Measurements from ENCODE around the gene FOXK1.

DNA sequence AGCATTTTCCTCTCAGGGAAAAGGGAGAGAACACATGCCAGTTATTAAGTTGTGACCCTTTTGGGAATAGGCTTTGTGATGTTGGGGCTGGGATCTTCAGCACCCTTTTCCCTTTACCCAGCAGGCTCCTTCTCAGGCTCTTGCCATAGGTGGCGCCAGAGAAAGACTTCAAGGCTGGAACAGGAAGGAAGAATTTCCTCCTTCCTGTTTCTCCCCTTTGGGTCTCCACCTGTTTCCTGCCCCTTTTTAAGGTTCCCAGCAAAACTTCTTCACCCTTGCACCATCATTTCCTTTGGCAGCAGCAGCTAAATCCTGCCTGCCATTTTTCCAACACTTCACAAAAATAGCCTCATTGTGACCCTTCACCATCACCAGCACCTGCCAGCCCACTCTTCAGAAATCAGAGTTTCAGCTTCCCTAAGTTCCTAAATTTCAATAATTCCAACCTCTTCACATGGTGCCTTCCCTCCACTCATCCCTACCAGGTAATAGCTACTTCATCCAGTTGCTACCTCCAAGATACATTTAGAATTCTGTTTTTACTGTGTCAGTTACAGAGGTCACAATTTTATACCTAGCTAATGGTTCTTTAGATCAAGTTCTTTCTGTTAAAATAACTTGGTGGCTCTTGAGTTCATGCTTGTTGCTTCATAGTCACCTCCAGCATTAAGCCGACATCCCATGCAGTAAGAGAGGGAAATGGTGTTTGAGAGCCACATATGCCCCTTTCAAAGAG is 22.4 kb upstream of the FOXK1 start:
- TF ChIP-seq, protein P1, sequence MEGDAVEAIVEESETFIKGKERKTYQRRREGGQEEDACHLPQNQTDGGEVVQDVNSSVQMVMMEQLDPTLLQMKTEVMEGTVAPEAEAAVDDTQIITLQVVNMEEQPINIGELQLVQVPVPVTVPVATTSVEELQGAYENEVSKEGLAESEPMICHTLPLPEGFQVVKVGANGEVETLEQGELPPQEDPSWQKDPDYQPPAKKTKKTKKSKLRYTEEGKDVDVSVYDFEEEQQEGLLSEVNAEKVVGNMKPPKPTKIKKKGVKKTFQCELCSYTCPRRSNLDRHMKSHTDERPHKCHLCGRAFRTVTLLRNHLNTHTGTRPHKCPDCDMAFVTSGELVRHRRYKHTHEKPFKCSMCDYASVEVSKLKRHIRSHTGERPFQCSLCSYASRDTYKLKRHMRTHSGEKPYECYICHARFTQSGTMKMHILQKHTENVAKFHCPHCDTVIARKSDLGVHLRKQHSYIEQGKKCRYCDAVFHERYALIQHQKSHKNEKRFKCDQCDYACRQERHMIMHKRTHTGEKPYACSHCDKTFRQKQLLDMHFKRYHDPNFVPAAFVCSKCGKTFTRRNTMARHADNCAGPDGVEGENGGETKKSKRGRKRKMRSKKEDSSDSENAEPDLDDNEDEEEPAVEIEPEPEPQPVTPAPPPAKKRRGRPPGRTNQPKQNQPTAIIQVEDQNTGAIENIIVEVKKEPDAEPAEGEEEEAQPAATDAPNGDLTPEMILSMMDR (conservative IDR thresholded peaks at IDR 0.05; ENCODE audit: low read depth in 2 of 2) = peak; percentile 58 to 67
- TF ChIP-seq, protein P2, sequence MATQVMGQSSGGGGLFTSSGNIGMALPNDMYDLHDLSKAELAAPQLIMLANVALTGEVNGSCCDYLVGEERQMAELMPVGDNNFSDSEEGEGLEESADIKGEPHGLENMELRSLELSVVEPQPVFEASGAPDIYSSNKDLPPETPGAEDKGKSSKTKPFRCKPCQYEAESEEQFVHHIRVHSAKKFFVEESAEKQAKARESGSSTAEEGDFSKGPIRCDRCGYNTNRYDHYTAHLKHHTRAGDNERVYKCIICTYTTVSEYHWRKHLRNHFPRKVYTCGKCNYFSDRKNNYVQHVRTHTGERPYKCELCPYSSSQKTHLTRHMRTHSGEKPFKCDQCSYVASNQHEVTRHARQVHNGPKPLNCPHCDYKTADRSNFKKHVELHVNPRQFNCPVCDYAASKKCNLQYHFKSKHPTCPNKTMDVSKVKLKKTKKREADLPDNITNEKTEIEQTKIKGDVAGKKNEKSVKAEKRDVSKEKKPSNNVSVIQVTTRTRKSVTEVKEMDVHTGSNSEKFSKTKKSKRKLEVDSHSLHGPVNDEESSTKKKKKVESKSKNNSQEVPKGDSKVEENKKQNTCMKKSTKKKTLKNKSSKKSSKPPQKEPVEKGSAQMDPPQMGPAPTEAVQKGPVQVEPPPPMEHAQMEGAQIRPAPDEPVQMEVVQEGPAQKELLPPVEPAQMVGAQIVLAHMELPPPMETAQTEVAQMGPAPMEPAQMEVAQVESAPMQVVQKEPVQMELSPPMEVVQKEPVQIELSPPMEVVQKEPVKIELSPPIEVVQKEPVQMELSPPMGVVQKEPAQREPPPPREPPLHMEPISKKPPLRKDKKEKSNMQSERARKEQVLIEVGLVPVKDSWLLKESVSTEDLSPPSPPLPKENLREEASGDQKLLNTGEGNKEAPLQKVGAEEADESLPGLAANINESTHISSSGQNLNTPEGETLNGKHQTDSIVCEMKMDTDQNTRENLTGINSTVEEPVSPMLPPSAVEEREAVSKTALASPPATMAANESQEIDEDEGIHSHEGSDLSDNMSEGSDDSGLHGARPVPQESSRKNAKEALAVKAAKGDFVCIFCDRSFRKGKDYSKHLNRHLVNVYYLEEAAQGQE (IDR thresholded peaks at IDR 0.05; ENCODE audit: unreplicated experiment) = no peak
